Measurements from ENCODE around the gene CBX7.

DNA sequence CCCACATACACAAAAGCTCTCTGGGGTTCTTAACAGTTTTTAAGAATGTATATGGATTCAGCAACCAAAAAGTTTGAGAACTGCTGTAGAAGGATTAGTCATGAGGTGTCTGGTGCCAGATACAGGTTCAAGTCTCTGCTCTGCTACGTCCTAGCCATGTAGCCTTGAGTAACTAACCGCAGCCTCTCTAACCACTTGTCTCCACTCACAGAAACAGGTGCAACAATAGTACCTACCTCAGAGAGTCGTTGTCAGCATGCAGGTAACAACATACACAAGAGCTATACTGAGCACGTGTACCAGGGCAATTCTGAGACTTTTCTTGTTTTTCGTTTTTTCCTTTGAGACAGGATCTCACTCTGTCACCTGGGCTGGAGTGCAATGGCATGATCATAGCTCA lies 26.9 kb downstream of the CBX7 start:
- TF ChIP-seq EZH2 (IDR thresholded peaks at IDR 0.05; ENCODE audit: insufficient read depth, poor library complexity, severe bottlenecking) (no peak), EZH2phosphoT487 (IDR thresholded peaks at IDR 0.05; ENCODE audit: insufficient read depth, low read depth) (no peak)
